GM12873 (cell line): ENCODE data around the gene IFNA5.

Experiments
- CTCF ChIP-seq: IDR thresholded peaks from 2 replicates; pipeline ENCODE4 v1.5.1; 2012; ENCODE audit warnings: low read depth, mild to moderate bottlenecking, moderate library complexity, low read length, control low read depth; ENCODE audit not compliant: insufficient read depth; ENCODE audit errors: missing control alignments

Gene IFNA5

GRCh38 chr9:21331676-21332402 is 26.7 kb upstream of the IFNA5 start:
- TF ChIP-seq CTCF: no peak

DNA sequence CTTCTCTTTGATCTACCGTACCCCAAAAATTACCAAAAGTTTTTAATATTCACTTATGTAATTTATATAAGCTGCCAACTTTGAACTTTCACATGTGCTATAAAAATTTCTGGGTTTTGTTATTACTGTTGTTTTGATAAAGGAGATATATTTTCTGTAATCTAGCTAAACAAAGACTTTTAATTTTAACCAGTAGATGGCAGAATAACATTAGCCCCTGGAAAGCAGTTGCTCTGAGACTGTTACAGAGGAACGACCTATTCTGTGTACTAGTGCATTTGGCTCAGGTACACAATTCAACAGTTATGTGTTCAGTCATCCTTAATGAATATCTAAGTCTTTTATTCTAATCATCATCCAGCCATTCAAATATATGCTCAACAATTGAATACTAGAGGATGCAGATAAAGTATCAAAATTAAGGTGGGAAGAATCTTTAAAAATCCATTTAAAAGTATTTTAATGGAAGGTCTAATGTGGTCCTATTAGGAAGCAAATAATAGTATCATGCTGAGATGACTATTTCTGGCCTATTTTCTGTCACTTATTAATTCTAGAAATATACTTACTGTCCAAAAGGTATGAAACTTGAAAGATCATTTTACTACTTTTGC is 21.5 kb upstream of the IFNA5 start:
- TF ChIP-seq CTCF: peak; percentile 57

- no peak for TF ChIP-seq CTCF
These were observed 18.9 kb upstream of the IFNA5 start for GRCh38 chr9:21324047-21324446.

- no peak for TF ChIP-seq CTCF
These were observed 17.9 kb upstream of the IFNA5 start for GRCh38 chr9:21322911-21323461.

DNA sequence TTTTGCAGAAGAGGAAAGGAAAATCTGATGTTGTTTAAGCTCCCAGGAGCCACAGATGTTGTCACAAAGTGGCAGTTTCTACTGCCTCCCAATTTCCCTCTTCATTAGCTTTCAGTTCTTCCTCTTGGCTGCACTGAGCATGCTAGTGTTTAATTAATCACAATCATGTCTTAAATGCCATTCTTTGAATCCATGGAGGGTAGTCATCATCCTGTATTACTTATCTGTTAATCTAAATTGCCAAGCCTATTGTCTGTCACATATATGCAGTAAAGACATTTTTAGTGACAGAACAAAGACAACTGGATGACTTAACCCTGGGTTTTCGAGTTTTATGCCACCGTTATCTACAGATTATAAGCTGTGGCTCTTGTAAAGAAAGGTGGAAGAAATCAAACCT is 15.4 kb upstream of the IFNA5 start:
- no peak for TF ChIP-seq CTCF

DNA sequence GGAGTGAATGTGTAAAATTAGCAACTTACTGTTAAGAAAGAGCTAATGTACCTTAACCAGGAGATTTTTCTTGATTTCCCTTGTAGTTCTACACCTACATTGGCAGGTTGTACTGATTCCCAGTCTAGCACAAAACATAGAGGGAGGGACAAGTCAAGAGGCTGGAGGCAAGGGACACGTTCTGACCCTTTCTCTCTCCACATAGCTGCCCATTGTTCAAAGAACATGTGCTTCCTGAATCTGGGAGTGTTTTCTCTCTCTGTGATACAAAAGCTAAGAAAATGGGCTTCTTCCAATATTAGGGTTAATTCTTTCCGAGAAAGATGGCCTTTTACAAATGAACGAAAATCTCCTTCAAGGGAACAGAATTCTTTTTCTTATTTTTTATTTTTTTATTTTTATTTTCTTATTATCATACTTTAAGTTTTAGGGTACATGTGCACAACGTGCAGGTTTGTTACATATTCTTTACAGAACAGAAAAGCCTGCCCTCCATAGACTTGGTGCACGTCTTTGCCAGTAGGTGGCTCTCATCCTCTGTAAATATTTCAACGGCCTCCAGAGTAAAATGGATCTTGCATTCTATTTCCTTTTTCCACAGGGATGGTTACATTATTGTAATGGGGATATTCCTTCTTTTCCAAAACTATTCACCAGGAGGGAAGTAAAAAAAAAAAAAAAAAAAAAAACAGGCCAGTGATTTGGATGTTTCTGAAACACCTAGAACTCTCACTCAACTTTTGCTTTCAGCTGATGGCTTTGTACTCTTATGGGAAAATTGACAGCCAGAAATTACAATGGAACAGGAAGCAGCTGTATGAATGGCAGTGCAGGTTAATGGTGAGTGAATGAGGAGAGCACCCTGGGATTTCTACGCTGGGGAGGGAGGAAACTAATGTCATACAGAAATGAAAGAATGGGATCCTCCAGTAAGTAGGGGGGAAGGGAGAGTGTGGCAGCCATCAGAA is 13.1 kb upstream of the IFNA5 start:
- TF ChIP-seq CTCF: peak; percentile 67
